GM21526 (cell line): ENCODE results near the gene LTBP2.
"Not testable (repeated sequence)": the region's sequence is repeated elsewhere in the genome, so short reads cannot be mapped to it uniquely, and the experiment has no call there.

ENCODE experiments used
- ATAC-seq: cut with Tn5 transposase; IDR thresholded peaks from one replicate; pipeline ENCODE4 v1.9.1; 2021; ENCODE audit warnings: moderate library complexity; ENCODE audit not compliant: unreplicated experiment, low FRiP score

LTBP2 gene

GRCh38 chr14:74463697-74464096, 148.3 kb downstream of the LTBP2 start:
- ATAC-seq: no peak

- no peak for ATAC-seq
These were observed 149.0 kb downstream of the LTBP2 start for GRCh38 chr14:74462993-74463392.

- ATAC-seq: no peak
These were observed 152.1 kb downstream of the LTBP2 start for GRCh38 chr14:74459976-74460375.

GRCh38 chr14:74459289-74459946, 152.6 kb downstream of the LTBP2 start:
- ATAC-seq: no peak

- ATAC-seq: no peak
These were observed 154.5 kb downstream of the LTBP2 start for GRCh38 chr14:74457565-74457895.

GRCh38 chr14:74456684-74457564, 155.1 kb downstream of the LTBP2 start:
- no peak for ATAC-seq

- not testable (repeated sequence) for ATAC-seq
These were observed 157.6 kb downstream of the LTBP2 start for GRCh38 chr14:74454397-74454796.
